GM19099 (cell line): Measurements from ENCODE around the gene NUP93.

ENCODE experiments used
- POLR2A ChIP-seq: IDR thresholded peaks from 3 replicates; pipeline ENCODE4 v1.6.1; 2011; ENCODE audit warnings: low read depth; ENCODE audit not compliant: insufficient read length; ENCODE audit errors: extremely low read depth

Gene NUP93

DNA sequence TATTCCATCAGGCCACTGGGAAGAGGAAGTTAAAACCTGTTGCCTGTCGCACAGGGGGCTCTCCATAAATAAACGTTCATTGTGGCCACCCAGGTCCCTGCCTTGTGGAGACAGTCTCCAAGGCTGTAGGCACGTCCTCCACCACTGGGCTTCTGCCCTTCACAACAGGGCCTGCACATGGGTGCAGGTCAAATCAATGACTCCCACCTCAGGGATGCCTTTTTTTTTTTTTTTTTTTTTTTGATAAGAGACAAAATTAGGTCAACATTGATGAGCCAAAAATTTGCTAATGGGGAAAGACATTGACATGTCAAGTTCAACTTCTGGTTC, 122.4 kb downstream of the NUP93 start:
- TF ChIP-seq POLR2A, result no peak

DNA sequence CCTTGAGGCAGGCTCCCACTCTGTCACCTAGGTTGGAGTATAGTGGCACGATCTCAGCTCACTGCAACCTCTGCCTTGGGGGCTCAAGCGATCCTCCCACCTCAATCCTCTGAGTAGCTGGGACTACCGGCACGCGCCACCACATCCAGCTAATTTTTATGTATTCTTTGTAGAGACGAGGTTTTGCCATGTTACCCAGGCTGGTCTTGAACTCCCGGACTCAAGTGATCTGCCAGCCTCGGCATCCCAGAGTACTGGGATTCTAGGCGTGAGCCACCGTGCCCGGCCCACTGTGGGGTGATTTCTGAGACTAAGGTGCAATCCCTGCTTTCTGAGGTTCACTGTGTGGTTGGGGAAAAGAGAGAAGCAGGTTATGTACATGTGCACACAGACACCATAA, 123.0 kb downstream of the NUP93 start:
- TF ChIP-seq POLR2A, result no peak

DNA sequence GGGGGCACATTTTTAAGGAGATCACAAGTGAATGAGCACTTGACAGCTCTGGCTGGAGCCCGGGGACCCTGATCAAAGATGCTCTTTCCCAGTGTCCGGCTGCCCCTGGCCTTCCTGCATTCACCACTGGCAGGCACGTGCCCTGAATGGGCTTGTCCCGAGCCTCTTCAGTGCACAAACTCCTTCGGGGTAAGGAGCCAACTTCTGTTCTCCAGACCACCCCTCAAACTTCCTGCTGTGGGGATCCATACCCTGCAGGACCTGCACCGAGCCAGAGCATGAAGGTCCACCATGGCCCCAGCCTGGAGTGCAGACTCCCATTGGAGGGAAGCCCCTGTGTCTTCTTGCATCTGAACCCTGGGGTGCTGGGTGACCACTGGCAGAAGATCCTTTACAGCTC, 125.3 kb downstream of the NUP93 start:
- TF ChIP-seq POLR2A, result no peak

DNA sequence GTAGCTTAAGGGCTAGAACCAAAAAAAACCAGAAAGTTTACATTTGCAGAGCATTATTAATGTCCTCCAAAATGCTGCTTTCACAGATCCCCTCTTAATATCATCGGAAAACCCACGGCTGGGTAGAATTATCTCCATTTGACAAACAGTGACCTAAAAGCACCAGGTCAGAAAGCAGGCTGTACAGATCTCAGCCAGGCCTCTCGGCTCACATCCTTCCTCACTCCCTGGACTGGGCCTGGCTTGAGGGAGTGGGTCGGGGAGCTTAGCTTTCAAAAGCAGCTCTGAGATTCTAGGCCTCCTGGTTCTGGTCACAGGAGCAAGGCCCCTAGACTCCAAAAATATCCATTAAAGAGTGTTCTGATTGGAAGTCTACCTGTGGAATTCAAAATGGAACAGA, 126.0 kb downstream of the NUP93 start:
- no peak for TF ChIP-seq POLR2A

DNA sequence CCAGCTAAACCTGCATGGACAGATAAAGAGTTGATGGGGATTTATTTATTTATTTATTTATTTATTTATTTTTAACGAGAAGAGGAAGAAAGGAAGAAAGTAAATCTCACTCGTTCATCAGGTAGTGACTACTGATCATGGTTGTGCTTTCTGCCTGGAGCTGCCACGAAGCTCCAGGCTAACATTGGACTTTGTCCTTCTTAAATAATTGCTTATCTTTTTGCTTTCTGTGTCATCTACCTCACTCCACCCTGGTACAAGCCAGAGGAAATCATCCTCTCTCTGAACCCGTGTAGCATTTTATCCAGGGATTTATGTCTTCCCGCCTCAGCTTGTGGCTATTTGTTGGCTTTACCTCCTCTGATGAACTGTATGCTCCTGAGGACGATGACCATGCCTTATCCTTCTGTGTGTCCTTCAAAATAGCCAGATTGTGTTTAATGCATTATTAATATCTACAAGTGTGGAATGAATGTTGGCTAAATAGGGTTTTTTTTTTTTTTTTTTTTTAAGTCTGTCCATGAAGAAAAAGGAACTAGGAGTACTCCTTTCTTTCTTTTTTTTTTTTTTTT, 127.0 kb downstream of the NUP93 start:
- no peak for TF ChIP-seq POLR2A

DNA sequence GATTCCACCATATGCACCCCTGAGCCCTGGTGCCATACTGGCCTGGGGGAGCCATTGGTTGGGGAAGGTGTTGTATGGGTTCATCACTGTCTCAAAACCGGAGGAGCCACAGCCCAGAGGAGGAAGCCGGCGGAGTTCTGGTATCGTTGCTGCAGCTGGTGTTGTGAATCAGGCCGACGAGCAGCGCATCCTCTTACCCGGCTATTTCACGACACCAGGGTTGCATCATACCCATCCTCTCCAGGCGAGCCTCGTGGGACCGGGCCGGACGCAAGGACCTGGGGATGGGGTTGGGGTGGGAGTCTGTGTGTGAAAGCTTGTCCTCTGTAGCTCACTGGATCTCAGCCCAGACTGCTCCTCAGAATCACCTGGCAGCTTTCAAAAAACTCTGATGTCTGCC, 128.4 kb downstream of the NUP93 start:
- no peak for TF ChIP-seq POLR2A

DNA sequence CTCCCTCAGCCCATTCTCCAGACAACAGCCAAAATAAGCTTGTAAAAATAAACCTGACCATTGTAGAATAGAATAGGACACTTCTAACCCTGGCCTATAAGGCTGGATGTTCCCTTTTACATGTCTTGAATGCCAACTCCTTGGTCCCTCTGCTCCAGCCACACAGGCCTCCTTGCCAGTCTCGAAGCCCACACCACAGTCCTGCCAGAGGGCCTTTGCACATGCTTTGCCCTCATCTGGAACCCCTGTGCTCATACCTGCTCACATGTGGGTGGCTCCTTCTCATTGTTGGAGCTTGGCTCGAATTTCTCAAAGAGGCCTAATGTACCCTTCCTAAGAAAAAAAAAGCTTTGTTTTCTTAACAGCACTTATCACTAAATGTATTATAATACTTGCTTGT, 129.7 kb downstream of the NUP93 start:
- no peak for TF ChIP-seq POLR2A

DNA sequence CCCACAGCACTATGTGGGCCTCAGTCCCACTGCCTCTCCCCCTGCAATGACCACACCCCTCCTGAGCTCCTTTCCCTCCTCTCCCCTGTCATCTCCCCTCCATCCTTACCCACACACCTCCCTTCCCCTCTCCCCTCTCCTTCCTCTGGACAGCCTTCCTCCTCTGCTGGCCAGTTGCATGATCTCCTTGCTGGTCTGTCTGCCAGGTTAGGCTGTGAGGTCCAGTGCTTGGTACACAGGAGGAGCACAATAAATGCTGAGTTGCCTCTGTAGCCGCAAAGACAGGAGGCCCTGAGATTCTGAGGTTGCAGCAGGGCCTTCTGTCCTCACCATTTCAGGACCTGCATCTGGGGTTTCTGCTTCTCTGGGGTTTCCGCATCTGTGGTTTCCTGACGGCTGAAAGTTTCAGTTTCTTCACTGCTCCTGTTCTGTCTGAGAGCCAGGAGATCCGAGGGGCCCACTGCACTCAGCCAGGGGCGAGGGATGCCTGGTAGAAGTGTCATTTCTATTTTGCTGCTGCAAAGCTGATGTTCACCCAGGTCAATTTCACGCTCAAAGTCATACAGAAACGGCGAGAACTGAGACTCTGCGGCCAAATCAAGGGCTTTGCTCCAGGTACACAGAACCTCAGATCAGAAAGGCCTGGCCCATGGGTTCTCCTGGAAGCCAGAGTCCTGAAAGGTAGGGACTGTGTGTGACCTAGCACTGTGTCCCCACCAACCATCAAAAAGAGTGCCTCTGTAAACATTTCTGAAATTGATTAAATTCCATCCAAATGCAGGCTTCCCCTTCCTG, 130.5 kb downstream of the NUP93 start:
- TF ChIP-seq POLR2A, result no peak

DNA sequence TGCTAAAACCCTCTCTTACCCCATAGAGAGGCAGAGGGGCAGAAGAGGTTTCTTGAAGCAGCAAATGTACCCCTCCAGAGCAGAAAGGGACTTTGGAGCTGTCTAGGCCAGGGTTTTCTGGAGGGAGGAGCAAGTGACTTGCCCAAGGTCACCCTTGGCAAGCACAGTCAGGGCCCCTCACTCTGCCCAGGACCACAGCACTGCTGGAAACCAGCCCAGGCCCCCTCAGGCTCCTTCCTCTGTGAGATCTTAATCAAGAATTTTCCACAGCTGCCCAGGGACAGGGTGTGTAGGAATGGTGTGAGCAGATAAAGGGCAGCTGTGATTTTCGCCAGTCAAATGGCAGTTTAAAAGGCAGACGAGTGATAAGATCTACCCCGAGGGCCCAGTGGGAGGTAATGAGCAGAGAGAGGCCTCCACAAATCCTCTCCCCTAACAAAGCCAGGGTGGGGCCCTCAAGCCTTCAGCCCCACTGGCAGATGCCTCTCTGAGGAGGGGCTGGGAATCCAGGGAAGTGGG, 131.2 kb downstream of the NUP93 start:
- no peak for TF ChIP-seq POLR2A

DNA sequence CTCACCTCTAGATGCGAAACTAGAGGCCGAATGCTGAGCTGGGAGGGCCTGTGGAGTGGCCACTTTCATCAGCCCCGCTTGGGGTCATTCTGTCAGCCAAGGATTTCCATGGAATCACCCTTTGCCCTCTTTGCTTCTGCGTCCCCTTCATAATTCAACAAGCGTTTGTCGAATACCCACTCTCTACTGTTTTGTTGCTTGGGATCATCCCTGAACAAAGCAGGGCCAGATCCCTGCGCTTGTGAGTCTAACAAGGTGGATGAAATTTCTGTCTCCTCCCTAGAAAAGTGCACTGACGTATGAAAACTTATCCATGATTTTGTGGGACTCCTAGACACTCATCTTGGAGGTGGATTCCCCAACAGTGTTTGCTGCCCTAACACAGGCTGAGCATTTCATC, 131.8 kb downstream of the NUP93 start:
- no peak for TF ChIP-seq POLR2A

DNA sequence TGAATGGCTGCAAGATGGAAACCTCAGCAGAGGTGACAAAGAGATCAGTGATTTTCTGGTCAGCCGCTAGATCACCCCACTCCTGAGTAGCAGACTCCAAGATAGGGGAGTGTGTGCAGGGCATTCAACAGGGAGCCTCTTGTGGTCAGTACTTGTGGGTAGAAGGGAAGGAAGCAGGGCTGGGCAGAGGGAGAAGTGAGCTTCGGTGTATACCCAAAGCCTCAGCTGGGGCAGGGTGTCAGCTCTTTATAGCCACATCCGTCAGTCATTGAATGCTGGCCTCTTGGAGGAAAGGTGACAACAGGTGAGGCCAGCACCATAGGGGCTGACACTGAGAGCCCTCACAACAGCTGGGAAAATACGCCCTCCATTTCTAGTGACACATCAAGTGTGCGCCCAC, 132.8 kb downstream of the NUP93 start:
- TF ChIP-seq POLR2A, result no peak

DNA sequence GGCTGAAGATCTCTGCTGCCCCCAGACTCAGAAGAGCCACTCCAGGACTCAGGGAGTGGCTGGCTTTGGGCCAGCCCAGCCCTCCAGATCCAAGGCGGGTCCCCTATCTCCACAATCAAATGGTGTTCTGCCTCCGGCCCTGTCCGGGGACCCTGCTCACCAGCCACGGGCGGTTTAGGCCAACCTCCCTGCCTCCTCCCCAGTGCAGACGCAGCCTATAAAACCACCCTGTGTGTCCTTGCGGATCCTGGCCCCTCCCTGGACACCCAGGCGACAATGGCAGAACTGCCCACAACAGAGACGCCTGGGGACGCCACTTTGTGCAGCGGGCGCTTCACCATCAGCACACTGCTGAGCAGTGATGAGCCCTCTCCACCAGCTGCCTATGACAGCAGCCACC, 135.0 kb downstream of the NUP93 start, which contains the start of gene SLC12A3:
Gene SLC12A3 (plus strand): TSS at position 248 of the 400 bp plus-strand sequence. CDS start 29 bp downstream, at position 277.
- TF ChIP-seq POLR2A, result no peak

DNA sequence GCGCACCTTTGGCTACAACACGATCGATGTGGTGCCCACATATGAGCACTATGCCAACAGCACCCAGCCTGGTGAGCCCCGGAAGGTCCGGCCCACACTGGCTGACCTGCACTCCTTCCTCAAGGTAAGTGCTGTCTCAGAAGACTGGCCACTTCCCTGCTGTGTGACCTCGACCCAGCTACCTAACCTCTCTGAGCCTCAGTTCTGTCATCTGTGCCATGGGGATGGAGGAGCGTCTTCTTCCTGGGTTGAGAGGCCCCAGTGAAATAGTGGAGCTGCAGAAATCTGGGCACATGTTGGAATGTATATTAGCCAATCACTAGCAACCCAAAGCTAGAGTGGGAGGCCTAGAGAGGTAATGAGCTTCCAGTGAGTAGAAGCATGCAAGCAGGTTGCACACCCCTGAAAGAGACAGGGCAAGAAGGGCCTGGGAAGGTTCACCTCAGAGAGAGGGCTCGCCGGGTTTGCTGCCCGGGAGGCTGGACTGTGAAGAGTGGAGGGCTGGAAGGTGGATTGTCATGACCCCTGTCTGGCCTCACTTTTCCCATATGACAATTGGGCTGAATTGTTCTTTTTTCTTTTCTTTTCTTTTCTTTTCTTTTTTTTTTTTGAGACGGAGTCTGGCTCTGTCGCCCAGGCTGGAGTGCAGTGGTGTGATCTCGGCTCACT, 135.6 kb downstream of the NUP93 start:
- no peak for TF ChIP-seq POLR2A

DNA sequence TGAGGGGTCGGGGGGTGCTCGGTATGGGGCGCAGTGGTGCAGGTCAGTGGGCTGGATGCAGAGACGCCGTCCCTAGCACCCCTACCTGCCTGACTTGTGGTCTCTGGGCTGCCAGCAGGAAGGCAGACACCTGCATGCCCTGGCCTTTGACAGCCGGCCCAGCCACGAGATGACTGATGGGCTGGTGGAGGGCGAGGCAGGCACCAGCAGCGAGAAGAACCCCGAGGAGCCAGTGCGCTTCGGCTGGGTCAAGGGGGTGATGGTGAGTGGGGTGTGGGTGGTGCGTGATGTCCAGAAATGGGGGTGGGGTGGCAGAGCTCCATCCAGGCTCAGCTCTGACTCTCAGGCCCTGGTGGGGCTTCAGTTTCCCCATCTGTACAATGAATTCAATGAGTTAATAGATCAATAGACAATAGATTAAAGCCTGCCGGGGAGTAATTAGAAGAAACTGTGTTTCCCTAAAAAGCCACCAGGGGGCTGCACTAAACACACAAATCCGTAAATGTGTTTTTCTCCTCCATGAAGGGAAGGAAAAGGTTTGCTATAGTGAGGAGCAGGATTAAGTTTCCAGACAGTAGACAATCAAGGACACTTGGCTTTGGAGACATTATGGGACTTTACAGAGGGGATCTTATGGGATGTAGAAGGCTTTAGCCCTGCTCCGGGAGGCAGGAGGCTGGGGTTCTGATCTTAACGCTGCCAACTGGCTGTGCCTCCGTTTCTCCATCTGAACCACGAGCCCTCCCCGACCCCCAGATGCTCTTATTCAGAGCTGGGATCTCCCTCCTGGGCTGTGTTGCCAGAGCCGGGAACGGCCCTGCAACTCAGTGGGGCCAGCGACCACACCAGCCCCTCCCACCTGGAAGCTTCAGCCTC, 137.3 kb downstream of the NUP93 start:
- no peak for TF ChIP-seq POLR2A

DNA sequence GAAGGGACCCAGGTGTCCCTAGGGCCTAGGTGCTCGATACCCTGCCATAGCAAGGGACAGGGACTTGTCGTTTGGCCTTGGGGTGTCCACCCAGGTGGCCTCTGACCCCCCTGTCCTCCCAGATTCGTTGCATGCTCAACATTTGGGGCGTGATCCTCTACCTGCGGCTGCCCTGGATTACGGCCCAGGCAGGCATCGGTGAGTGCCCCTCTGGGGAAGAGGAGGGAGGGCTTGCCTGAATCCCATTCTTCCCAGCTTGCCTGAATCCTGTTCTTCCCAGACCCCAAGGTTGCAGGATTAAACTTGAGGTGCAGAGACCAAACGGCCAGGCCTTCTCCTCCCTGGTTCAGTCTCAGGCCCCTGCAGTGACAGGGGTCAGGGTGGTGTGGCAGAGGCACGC, 138.2 kb downstream of the NUP93 start:
- TF ChIP-seq POLR2A, result no peak
